HepG2 (cell line): ENCODE results near the gene METTL5. TPM values are rescaled to one million over a fixed set of nuclear protein-coding genes. Genes with fewer than 3 reads are reported as not detected.

Experiments used
- DR1 ChIP-seq: sonication (generic); formaldehyde crosslinking; IDR thresholded peaks from 2 replicates; pipeline ENCODE4 v1.8.0; 2021; ENCODE audit warnings: mild to moderate bottlenecking, missing genetic modification reagents, inconsistent platforms
- KLF11 ChIP-seq: IDR thresholded peaks from 2 replicates; pipeline ENCODE4 v1.6.1; 2016; ENCODE audit warnings: missing compliant biosample characterization
- MYNN ChIP-seq: sonication (generic); formaldehyde crosslinking; IDR thresholded peaks from 2 replicates; pipeline ENCODE4 v1.4.0; 2020; ENCODE audit warnings: mild to moderate bottlenecking, low read depth, missing genetic modification reagents
- PCBP1 ChIP-seq: fragments of 200-400 bp; formaldehyde crosslinking; IDR thresholded peaks from 2 replicates; pipeline ENCODE4 v1.6.1; 2017; ENCODE audit warnings: mild to moderate bottlenecking, low read depth, low read length, borderline replicate concordance
- PHB2 ChIP-seq: fragments of 450-650 bp; IDR thresholded peaks from 2 replicates; pipeline ENCODE4 v1.6.1; 2018; ENCODE audit not compliant: partially characterized antibody
- PHF8 ChIP-seq: sonication (generic); formaldehyde crosslinking; IDR thresholded peaks from 2 replicates; pipeline ENCODE4 v1.5.0; 2020; ENCODE audit warnings: missing genetic modification reagents
- RFX3 ChIP-seq: IDR thresholded peaks from 2 replicates; pipeline ENCODE4 v1.6.1; 2016; ENCODE audit warnings: missing biosample characterization, missing genetic modification reagents
- SALL2 ChIP-seq: sonication (generic); formaldehyde crosslinking; IDR thresholded peaks from 2 replicates; pipeline ENCODE4 v1.8.1; 2023; ENCODE audit warnings: mild to moderate bottlenecking, missing genetic modification reagents, inconsistent platforms
- SOX6 ChIP-seq, 2 experiments: fragments of 450-650 bp in 1 of 2; sonication (generic) in 1 of 2; formaldehyde crosslinking in 1 of 2; IDR thresholded peaks; 2 replicates each; pipeline versions ENCODE4 v1.4.0 to v1.6.1; 2017 to 2020; ENCODE audit warnings: antibody characterized with exemption in 1 of 2, mild to moderate bottlenecking in 1 of 2, missing genetic modification reagents in 1 of 2
- TBL1XR1 ChIP-seq: fragments of 150-350 bp; IDR thresholded peaks from 2 replicates; pipeline ENCODE4 v1.6.1; 2014; ENCODE audit warnings: borderline replicate concordance, low read length; ENCODE audit not compliant: partially characterized antibody
- ZFP90 ChIP-seq: sonication (generic); formaldehyde crosslinking; IDR thresholded peaks from 2 replicates; pipeline ENCODE4 v1.8.0; 2022; ENCODE audit warnings: missing genetic modification reagents, mild to moderate bottlenecking, inconsistent platforms, borderline replicate concordance
- ZNF124 ChIP-seq: sonication (generic); formaldehyde crosslinking; IDR thresholded peaks from 2 replicates; pipeline ENCODE4 v1.4.0; 2020; ENCODE audit warnings: missing genetic modification reagents
- ZNF543 ChIP-seq: sonication (generic); formaldehyde crosslinking; IDR thresholded peaks from 2 replicates; pipeline ENCODE4 v1.4.0; 2020; ENCODE audit warnings: mild to moderate bottlenecking, missing genetic modification reagents
- ZNF567 ChIP-seq: sonication (generic); formaldehyde crosslinking; IDR thresholded peaks from 2 replicates; pipeline ENCODE4 v1.8.1; 2023; ENCODE audit warnings: mild to moderate bottlenecking, missing genetic modification reagents, borderline replicate concordance
- ZNF616 ChIP-seq: sonication (generic); formaldehyde crosslinking; IDR thresholded peaks from 2 replicates; pipeline ENCODE4 v1.5.0; 2020; ENCODE audit warnings: low read depth, mild to moderate bottlenecking, missing genetic modification reagents
- ZNF709 ChIP-seq: sonication (generic); formaldehyde crosslinking; IDR thresholded peaks from 2 replicates; pipeline ENCODE4 v1.5.0; 2020; ENCODE audit warnings: mild to moderate bottlenecking, missing genetic modification reagents
- ZNF766 ChIP-seq: sonication (generic); formaldehyde crosslinking; IDR thresholded peaks from 2 replicates; pipeline ENCODE4 v1.5.0; 2020; ENCODE audit warnings: missing genetic modification reagents, borderline replicate concordance
- polyA plus RNA-seq, 8 experiments: library from polyadenylated mRNA; depleted of rRNA in 3 of 8; stranded (reverse) in 7 of 8; unstranded in 1 of 8; fragments of >200 nt; fragmentation: Illumina TruSeq in 4 of 8; extraction: Trizol in 4 of 8; gene quantifications; 2 replicates each; pipeline versions ENCODE4 v1.2.1 to v1.2.3, GENCODE V29; 2011 to 2016; ENCODE audit warnings: low read depth in 4 of 8, missing spikeins in 1 of 8, mixed read lengths in 1 of 8; ENCODE audit not compliant: insufficient read depth in 1 of 8
- total RNA-seq, 5 experiments: library from RNA; depleted of rRNA; stranded (reverse); fragments of >200 nt; fragmentation: Illumina TruSeq; extraction: Trizol; gene quantifications; 2 replicates each; pipeline ENCODE4 v1.2.3, GENCODE V29; 2016; ENCODE audit warnings: low read depth in 1 of 5
- TF ChIP-seq, protein P1 (sequence below): IDR thresholded peaks from 2 replicates; pipeline ENCODE4 v1.6.1; 2018; ENCODE audit warnings: missing genetic modification reagents
- TF ChIP-seq, protein P2 (sequence below): sonication (generic); formaldehyde crosslinking; IDR thresholded peaks from 2 replicates; pipeline ENCODE4 v1.8.0; 2022; ENCODE audit warnings: missing genetic modification reagents, mild to moderate bottlenecking, inconsistent platforms, borderline replicate concordance
- TF ChIP-seq, protein P3 (sequence below): sonication (generic); formaldehyde crosslinking; IDR thresholded peaks from 2 replicates; pipeline ENCODE4 v1.8.1; 2023; ENCODE audit warnings: mild to moderate bottlenecking, inconsistent platforms, moderate library complexity, missing genetic modification reagents, borderline replicate concordance
- TF ChIP-seq, protein P4 (sequence below), 2 experiments: IDR thresholded peaks; 2 replicates each; pipeline ENCODE4 v1.6.1; 2011 to 2012; ENCODE audit warnings: low read length in 2 of 2, borderline replicate concordance in 1 of 2, low read depth in 1 of 2, mild to moderate bottlenecking in 1 of 2, moderate library complexity in 1 of 2

The METTL5 gene
- total and polyA plus RNA-seq, 2 of the 13 experiments (the other 11 are each of a cell fraction or from before 2014, with no cell fraction given): 50.7 to 95.1 TPM

DNA sequence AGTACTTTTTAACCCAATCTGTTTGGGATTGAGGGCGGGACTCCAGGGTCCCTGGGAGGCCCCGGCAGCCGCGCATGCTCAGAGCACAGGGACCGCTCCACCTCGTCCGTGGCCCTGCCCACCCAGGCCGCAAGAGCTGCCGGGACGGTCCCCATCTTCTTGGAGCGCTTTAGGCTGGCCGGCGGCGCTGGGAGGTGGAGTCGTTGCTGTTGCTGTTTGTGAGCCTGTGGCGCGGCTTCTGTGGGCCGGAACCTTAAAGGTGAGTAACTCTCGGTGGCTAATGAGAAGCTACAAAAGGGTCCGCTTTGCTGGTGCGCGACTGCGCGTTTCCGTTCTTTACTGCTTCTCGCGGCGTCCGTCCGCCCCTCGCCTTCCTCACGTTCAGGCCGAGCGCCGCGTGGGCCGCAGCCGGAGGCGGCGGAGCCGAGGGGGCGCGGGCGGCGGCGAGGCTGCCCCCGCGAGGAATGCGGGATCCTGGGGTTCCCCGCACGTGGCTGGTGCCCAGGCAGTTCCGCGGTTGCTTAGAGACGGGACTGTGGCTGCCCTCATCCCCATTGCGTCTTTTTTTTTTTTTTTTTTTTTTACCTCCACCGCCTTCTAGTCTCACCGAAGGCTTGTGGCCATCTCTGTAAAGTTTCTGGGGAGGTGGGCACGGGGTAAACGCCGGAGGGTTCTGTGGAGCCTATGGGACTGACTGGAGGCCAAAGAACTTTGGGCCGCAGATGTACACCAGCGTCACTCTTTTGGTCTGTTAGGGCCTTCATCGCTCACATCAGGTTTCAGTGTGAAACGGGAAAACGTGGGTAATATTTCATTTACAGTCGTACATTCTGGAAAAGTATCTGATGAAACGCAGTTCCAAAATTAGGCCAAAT, 25.8 kb downstream of the METTL5 start, which contains the start of gene SSB (continued):
- TF ChIP-seq TBL1XR1 (no peak), DR1 (CRISPR knock-in tag) (peak; percentile 89), KLF11 (CRISPR knock-in tag) (no peak), ZNF766 (peak; percentile 69), MYNN (CRISPR knock-in tag) (no peak), SALL2 (CRISPR knock-in tag) (no peak; the same call in 1 of the 2 replicates), ZNF567 (CRISPR knock-in tag) (no peak), ZNF543 (CRISPR knock-in tag) (peak; percentile 73; the same call in 1 of the 2 replicates), SOX6 (IDR thresholded peaks at IDR 0.05) (no peak), SOX6 (CRISPR knock-in tag; IDR thresholded peaks at IDR 0.05) (peak; percentile 72), ZFP90 (CRISPR knock-in tag) (0 out of 2 replicates have a peak, but pooled peaks have one; percentile 31), ZNF124 (peak; percentile 54; the same call in 1 of the 2 replicates), PCBP1 (0 out of 2 replicates have a peak, but pooled peaks have one; percentile 19), PHB2 (no peak), PHF8 (CRISPR knock-in tag) (peak; percentile 98), RFX3 (CRISPR knock-in tag) (no peak; the same call in 1 of the 2 replicates), ZNF709 (CRISPR knock-in tag) (peak; percentile 95), ZNF616 (CRISPR knock-in tag) (0 out of 2 replicates have a peak, but pooled peaks have one; percentile 78)
- TF ChIP-seq, protein P1, sequence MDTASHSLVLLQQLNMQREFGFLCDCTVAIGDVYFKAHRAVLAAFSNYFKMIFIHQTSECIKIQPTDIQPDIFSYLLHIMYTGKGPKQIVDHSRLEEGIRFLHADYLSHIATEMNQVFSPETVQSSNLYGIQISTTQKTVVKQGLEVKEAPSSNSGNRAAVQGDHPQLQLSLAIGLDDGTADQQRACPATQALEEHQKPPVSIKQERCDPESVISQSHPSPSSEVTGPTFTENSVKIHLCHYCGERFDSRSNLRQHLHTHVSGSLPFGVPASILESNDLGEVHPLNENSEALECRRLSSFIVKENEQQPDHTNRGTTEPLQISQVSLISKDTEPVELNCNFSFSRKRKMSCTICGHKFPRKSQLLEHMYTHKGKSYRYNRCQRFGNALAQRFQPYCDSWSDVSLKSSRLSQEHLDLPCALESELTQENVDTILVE (CRISPR knock-in tag): peak; percentile 84; the same call in 1 of the 2 replicates
- TF ChIP-seq, protein P2, sequence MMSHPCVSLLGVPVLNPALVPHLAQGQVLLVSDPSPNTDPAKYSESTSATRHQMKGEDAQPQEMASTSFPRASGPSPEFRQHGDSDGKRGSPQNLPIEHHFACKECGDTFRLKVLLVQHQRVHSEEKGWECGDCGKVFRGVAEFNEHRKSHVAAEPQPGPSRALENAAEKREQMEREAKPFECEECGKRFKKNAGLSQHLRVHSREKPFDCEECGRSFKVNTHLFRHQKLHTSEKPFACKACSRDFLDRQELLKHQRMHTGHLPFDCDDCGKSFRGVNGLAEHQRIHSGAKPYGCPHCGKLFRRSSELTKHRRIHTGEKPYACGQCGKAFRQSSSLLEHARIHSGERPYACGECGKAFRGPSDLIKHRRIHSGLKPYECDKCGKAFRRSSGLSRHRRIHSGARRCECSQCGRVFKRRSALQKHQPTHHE: peak; percentile 63; the same call in 1 of the 2 replicates
- TF ChIP-seq, protein P3, sequence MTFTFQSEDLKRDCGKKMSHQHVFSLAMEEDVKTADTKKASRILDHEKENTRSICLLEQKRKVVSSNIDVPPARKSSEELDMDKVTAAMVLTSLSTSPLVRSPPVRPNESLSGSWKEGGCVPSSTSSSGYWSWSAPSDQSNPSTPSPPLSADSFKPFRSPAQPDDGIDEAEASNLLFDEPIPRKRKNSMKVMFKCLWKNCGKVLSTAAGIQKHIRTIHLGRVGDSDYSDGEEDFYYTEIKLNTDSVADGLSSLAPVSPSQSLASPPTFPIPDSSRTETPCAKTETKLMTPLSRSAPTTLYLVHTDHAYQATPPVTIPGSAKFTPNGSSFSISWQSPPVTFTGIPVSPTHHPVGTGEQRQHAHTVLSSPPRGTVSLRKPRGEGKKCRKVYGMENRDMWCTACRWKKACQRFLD (CRISPR knock-in tag): no peak
- TF ChIP-seq, protein P4, sequence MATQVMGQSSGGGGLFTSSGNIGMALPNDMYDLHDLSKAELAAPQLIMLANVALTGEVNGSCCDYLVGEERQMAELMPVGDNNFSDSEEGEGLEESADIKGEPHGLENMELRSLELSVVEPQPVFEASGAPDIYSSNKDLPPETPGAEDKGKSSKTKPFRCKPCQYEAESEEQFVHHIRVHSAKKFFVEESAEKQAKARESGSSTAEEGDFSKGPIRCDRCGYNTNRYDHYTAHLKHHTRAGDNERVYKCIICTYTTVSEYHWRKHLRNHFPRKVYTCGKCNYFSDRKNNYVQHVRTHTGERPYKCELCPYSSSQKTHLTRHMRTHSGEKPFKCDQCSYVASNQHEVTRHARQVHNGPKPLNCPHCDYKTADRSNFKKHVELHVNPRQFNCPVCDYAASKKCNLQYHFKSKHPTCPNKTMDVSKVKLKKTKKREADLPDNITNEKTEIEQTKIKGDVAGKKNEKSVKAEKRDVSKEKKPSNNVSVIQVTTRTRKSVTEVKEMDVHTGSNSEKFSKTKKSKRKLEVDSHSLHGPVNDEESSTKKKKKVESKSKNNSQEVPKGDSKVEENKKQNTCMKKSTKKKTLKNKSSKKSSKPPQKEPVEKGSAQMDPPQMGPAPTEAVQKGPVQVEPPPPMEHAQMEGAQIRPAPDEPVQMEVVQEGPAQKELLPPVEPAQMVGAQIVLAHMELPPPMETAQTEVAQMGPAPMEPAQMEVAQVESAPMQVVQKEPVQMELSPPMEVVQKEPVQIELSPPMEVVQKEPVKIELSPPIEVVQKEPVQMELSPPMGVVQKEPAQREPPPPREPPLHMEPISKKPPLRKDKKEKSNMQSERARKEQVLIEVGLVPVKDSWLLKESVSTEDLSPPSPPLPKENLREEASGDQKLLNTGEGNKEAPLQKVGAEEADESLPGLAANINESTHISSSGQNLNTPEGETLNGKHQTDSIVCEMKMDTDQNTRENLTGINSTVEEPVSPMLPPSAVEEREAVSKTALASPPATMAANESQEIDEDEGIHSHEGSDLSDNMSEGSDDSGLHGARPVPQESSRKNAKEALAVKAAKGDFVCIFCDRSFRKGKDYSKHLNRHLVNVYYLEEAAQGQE (IDR thresholded peaks at IDR 0.05; ENCODE audit: borderline replicate concordance in 1 of 2, low read depth in 1 of 2, low read length in 2 of 2): no peak
